ENCODE data around the gene PADI1.

DNA sequence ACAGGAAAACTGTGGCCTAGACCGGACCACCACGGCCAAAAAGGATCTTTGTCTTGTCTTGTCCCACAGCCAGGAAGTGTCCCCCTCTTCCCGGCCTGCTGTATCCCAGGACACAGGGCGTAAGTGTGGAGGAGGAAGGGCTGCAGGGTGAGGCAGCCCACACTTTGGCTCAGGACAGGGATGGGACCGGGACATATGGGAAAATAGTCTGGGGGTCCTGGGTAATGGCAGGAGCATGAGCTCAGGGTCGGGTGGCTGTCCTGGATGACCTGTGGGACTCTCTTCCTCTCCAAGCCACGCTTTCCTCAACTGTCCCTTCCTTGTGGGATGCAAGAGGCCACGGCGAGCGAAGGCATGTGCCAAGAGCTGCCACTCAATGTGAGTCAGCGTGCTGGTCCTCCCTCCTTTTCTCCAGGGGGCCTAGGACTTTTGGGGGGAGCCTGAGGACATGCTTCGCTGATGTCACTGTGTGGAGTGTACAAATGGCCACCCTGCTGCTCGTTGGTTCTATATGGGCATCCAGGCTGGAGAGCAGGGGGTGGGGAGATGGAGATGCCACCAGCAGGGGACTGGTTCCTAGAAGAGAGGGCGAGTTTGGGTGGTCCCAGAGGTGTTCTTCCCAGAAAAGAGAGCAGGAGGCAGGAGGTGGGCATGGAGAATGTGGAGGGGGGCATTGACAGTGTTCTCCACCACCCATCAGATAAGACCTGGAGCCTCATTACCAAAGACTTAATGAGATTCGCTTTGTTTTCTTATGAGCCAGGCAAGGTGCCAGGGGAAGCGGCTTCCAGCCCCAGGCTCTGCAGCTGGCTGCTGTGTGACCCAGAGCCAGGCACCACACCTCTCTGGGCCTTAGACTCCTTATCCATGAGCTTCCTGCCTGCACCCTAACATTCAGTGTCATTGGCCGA is 11.5 kb upstream of the PADI1 start:
- TF ChIP-seq, protein P1, sequence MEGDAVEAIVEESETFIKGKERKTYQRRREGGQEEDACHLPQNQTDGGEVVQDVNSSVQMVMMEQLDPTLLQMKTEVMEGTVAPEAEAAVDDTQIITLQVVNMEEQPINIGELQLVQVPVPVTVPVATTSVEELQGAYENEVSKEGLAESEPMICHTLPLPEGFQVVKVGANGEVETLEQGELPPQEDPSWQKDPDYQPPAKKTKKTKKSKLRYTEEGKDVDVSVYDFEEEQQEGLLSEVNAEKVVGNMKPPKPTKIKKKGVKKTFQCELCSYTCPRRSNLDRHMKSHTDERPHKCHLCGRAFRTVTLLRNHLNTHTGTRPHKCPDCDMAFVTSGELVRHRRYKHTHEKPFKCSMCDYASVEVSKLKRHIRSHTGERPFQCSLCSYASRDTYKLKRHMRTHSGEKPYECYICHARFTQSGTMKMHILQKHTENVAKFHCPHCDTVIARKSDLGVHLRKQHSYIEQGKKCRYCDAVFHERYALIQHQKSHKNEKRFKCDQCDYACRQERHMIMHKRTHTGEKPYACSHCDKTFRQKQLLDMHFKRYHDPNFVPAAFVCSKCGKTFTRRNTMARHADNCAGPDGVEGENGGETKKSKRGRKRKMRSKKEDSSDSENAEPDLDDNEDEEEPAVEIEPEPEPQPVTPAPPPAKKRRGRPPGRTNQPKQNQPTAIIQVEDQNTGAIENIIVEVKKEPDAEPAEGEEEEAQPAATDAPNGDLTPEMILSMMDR (IDR thresholded peaks at IDR 0.05; ENCODE audit: poor library complexity) = no peak
- no peak for TF ChIP-seq EZH2 (IDR thresholded peaks at IDR 0.05; ENCODE audit: borderline replicate concordance)
- TF ChIP-seq EZH2phosphoT487 (IDR thresholded peaks at IDR 0.05; ENCODE audit: low read depth, severe bottlenecking, unreplicated experiment) = no peak
